HG02938 (cell line): Measurements from ENCODE around the gene GSTA4.
"Not testable (repeated sequence)": the region's sequence is repeated elsewhere in the genome, so short reads cannot be mapped to it uniquely, and the experiment has no call there.

ENCODE experiments used
- ATAC-seq: cut with Tn5 transposase; IDR thresholded peaks from one replicate; pipeline ENCODE4 v1.9.1; 2021; ENCODE audit warnings: mild to moderate bottlenecking, moderate library complexity; ENCODE audit not compliant: unreplicated experiment

GSTA4 gene

DNA sequence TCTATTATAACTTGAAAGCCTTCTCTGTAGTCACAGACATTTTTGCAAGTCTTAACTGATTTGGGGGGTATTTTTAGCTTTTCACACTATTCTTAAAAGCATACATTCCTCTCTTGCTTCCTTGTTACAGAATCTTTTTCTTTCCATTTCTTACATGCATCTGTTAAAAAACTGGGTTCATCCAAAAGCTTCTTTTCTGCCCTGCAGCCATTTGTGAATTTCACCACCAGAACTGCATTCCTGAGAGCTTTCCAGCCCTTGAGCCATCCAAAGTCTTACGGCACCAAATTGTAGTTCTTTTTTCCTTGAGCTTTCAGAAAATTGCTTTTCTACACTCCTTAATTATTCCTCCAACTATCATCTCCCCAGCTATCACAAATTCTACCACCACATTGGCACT lies 19.7 kb upstream of the GSTA4 start:
- ATAC-seq, result no peak

DNA sequence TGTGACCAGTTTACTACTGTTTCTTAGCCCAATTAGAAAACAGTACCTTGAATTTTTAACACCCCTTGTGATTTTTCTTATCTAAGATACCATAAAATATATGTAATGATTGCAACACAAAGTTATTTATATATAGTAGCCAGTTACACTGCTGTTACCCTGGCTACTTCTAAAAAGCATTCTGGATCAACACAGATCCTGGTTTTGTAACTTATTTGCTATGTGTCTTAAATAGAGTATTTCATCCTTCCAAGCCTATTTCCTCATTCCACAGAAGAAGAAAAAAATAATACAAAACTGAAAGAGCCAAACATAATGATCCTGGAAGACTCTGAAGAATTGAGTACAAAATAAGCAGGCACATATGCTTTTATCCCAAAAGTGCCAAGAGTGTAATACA lies 19.0 kb upstream of the GSTA4 start:
- no peak for ATAC-seq

DNA sequence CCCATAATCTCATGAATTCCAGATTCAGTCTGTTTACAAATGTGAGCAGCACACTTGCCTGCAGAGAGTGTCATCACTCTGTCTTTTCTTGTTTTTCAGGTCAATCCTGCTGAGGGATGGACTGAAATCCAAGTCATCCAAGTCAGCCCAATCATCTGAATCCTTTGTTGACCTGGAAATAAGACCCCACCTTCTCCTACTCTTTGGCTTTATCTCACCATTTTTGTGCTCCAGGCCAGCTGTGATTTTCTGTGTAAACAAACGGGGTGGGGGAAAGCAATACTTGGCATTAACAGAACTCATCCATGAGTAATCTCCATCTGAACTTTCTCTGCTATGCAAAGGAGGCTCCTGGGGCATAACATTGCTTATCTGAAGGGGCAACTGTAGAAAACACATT lies 16.9 kb upstream of the GSTA4 start:
- ATAC-seq, result no peak

DNA sequence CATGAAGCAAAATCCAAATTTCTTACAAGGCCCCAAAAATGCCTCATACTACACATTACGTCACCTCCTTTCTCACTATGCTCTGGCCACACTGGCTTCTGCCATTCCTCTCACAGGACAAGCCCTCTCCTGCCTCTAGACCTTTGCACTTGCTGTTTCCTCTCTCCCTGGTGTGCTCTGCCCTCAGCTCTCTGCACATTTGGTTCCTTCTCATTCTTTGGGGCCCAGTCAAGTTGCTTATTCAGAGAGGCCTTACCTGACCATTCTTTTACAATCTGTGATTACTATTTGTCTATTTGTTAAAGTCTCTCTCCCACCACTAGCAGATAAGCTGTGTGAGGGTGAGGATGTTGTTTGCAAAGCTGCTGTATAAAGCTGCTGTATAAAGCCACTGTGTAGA lies 15.4 kb upstream of the GSTA4 start:
- no peak for ATAC-seq

DNA sequence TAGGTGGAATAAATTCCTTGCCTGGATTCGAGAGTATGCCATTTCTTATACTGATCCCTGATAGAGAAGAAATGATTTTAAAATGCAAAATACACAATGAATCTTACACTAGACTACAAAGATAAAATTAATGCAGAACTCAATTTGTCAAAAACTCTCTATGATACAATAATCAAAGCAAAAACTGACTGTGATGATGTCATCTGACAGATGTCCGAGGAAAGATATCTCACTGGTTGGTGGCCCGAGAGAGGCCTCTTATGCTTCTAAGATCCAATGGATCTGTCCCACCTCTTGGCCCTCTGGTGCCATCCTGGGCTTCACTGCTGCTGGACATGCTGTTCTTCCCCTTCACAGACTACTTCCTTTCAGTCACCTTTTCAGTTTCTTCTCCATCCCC lies 14.4 kb upstream of the GSTA4 start:
- no peak for ATAC-seq

DNA sequence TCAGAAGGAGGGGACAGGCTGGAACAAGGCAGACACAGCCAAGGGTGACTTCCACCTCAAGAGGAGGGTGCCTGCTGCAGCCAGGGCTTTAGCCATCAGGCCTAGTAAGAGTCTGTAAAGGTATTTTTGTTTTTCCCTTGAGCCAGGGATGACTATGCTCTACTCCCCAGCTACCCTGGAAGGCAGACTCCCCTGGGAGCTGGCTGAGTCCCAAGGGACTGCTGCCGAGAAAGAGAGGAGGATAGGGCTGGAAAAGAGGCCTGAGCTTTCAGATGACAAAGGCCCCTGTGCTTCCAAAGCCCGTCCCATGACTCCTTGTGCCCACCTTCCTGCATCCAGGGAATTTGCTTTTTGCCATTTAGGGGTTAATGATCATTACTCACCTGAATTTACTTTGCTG lies 14.0 kb upstream of the GSTA4 start:
- no peak for ATAC-seq

DNA sequence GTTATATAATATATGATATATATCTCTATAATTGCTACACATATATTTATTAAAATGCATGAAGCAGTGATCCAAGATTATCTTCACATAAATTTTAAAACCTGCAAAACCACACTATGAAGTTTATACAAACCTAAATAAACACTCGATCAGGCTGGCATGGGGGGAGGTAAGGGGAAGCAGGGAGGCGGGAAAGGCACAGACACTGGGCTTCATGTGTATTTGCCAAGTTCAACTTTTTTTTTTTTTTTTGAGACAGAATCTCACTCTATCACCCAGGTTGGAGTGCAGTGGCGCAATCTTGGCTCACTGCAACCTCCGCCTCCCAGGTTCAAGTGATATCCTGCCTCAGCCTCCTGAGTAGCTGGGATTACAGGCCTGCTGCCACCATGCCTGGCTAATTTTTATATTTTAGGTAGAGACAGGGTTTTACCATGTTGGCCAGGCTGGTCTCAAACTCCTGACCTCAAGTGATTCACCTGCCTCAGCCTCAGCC lies 13.2 kb upstream of the GSTA4 start:
- not testable (repeated sequence) for ATAC-seq

DNA sequence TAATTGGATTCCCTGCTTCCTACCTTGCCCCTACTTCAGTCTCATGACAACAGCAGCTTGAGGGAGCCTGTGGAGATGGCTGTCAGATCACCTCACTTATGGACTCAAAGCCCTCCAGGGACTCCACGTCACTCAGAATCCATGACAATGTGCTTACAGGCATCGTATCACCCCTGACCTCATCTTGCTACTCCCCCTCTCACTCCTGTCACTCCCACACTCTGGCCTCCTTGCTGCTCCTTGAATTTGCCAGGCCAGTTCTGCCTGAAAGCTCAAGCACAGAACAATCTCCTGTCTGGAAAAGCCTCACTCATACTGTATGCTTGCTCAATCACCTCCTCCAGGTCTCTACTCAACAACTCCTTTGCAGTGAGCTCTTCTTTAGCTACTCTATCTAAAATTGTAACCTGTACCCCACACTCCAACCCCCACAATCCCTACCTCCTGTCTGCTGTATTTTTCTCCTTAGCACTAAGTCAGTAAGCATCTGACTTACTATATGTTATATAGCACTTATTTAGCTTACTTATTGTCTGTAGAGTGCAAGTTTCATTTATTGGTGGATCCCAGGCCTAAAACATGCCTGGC lies 10.7 kb upstream of the GSTA4 start:
- no peak for ATAC-seq

DNA sequence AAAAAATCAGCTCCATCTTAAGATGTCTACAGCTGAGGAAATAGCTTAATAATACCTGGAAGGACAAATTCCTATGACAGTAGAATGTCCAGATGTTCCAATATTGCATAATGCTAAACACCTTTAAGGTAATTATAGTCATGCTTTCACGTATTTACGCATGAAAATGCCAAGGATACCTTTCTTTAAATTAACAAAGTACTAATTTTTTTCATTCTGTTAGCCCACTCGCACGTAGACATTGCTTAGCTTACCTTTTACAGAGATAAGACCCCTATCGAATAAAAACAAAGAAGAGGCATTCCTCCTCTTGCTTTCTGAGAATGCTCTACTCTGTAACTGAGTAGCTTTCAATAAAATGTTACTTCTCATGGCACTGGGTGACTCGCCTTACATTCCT lies 4.4 kb upstream of the GSTA4 start:
- ATAC-seq, result no peak

DNA sequence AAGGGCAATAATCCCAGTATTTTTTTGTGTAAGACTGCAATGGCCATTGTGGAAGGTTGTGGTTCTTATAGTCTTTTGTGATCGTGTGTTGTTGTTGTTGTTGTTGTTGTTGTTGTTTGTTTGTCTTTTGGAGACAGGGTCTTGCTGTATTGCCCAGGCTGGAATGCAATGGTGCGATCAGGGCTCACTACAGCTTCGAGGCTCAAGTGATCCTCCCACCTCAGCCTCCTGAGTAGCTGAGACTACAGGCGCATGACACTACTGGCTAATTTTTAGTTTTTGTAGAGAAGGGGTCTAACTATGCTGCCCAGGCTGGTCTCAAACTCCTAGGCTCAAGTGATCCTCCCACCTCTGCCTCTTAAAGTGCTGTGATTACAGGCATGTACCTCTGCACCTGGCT lies 3.5 kb upstream of the GSTA4 start:
- ATAC-seq, result no peak

DNA sequence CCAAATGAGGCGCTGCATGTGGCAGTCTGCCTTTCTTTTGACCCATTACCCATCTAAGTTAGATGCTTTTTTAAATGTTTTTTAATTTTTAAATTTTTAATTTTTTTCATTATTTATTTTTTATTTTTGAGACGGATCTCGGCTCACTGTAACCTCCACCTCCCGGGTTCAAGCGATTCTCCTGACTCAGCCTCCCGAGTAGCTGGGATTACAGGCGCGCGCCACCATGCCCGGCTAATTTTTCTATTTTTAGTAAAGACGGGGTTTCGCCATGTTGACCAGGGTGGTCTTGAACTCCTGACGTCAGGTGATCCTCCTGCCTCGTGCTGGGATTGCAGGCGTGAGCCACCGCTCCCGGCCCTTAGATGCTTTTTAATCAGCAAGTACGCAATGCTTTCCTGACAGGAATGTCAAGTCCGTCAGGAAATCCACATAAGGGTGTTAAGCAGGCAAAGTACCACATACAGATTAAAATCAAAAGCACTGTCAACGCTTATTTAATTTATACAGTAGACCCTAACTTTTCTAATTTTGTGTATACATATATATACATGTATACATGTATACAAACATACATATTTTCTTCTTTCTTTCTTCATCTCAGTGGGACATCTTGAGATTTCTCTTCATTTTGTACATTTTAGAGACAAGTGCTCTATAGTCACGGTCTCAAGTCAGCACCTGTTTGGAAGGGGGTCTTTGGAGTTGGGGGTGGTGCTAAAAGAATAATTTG lies 995 bp upstream of the GSTA4 start:
- ATAC-seq, result no peak

DNA sequence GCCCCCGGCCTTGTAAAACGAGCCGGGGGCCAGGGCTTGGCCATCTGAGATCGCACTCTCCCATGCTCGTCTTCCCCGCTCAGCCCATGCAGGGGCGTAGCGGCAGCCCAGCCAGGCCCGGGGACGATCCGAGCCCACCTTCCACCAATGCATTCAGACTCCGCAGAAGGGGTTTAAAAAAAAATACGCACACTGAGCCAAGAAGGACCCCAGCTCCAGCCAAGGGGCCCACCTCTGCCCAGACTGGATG lies 320 bp downstream of the GSTA4 start:
- peak; percentile 25 for ATAC-seq

DNA sequence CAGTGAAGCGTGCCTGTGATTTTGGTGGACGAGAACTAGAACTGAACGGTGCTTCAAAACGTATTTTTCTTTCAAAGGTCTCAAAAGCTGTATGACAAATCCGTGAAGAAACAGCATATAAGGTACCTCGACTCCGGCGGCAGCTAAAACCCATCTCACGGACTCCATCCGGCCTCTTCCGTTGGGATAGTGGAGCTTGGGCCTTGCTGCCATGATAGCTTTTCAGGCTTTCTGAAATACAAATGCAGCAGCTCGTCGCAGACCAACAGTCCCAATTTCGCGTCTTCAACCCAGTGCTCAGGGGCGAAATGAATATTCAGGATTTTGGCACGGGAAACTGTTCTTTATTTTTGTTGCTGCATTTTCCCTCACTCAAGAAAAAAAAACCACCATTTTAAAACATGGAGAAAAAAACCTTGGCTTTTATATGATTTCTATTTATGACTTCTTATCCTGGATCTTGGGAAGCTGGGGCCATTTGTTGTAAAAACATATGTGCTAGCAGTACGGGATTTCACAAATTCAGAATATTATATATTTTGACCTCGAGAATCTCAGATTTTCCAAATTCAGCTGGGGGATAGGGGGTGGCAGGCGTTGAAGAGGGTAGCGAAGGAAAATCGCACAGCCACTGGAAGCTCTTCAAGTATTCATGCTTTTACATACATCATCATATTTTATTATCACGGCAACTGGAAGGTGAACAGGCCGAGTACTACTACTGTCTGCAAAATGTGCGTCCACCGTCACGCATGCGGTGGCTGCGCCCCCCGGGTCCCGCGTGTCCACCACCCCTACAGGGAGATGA lies 849 bp downstream of the GSTA4 start:
- ATAC-seq, result no peak

DNA sequence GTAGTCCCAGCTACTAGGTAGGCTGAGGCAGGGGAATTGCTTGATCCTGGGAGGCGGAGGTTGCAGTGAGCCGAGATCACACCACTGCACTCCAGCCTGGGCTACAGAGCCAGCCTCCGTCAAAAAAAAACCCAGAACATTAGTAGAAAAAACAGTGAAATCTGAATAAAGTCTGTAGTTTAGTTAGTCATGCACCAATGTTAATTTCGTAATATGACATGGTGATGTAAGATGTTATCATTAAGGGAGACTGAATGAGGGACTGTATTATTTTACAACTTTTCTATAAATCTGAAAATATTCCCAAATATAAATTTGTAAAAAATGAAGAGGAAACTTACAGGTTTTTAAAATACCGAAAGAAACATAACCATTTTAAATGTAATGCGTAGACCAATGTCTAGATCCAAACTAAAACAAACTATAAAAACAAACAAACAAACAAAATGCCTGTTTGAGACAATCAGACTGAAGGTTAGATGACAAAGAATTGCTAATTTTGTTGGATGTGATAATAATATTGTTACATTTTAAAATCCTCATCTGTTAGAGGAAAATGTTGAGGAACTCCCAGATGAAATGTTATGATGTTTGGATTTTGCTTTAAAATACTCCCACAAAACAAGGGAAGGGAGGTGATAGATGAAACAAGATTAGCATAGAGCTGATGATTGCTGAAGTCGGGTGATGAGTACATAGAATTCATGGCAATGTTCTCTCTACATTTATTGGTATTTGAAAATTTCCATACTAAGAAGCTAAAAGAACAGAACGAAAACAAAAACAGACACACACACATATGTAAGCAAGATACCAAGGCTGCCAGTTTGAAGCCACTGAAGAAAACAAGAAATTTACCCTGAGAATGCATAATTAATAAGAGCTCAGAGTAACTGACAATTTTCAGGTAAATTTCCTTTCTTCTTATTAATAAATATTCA lies 1.8 kb downstream of the GSTA4 start:
- no peak for ATAC-seq

DNA sequence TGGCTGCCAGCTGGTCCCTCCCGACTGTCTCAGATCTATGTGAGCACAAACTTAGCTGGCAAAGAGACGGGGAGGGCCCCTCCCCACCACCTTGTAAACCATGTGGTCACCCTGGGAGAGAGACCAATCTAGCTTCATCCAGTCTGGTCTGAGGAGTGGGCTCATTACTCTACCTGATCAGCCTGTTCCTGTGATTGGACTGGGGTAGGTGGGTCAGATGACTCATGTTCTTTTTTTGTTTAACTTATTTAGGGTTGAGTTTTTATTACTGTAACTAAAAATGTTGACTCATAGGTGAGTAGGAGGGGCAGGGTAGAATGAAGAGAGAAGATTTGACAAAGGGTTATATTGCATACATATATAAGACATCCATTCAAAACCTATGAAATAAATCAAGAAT lies 4.7 kb downstream of the GSTA4 start:
- ATAC-seq, result no peak

DNA sequence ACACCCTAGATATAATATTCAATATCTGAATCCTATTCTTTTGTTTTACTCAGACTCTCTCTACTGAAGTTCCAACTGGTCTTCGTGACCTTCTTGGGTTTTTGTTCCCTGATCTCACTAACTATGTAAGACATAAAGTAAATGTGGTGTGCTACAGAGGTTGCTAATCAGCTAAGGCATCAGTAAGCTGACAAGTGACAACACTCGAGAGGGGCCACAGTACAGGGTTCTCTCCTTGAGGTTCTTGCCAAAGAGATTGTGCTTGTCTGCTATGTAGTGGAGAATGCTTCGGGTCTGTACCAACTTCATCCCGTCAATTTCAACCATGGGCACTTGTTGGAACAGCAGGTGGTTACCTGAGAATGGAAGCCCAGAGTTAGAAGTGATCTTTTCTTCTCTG lies 9.9 kb downstream of the GSTA4 start:
- no peak for ATAC-seq

DNA sequence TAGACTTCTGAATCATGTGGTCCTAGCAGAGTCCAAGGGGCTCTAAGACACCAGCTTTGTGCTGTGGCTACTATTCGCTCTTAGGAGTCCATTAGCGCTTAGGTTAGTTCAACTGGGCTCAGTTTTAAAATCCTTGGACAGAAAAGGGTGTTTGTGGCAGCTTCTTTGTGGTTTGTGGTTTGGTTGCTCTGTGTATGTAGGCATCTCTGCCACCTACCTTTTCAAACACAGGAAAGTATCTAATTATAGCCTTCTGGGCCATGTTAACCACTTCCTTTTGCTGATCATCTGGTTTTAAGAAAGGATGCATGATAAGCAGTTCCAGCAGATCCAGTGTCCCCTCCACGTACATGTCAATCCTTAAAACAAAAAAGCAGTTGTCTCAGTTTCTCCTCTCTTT lies 10.8 kb downstream of the GSTA4 start:
- peak; percentile 59 for ATAC-seq

DNA sequence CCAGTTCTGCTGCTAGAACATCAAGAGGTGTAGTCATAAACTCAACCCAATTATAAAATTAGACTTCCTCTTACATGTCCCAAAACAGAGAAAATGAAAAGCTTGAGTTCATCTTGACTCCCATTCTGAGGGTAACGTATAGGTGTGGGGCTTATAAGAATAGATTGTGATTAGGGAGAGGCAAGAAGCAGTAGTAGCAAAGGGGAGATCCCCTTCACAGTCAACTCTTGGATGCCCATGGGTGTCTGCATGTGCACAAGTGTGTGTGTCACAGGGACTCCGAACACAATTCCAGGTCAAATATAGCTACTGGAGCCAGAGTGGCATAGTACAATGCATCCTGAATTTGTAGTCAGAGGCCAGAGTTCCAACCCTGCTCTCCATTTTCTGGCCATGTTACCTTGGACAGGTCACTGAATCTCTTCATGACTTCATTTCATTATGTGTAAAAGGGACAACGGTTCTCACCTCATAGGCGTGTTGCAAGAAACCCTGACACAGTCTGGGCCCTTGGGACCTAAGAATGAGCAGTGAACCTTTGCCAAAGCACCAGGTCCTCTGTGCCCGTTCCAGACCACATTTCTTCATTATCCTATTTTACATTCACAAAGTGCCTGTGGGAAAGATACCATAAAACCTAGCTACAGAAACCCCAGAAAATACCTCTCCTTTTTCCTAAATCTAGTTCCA lies 11.8 kb downstream of the GSTA4 start:
- ATAC-seq, result no peak

DNA sequence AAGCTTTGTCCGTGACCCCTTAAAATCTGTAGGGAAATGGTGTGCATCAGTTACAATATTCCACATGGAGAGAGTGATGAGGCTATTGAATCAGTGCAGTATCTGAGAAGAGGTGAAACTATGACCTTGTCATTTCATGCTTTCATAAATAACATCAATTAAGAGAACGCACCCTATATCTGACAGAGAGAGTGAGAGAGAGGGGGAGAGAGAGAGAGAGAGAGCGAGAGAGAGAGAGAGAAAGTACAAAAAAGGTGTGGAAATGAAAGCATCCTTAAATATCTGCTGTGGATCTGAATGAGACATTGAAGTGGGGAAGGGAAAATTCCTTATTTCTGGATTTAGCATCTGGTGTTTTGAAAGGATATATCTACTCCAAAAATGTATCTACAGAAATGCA lies 12.4 kb downstream of the GSTA4 start:
- ATAC-seq, result no peak

DNA sequence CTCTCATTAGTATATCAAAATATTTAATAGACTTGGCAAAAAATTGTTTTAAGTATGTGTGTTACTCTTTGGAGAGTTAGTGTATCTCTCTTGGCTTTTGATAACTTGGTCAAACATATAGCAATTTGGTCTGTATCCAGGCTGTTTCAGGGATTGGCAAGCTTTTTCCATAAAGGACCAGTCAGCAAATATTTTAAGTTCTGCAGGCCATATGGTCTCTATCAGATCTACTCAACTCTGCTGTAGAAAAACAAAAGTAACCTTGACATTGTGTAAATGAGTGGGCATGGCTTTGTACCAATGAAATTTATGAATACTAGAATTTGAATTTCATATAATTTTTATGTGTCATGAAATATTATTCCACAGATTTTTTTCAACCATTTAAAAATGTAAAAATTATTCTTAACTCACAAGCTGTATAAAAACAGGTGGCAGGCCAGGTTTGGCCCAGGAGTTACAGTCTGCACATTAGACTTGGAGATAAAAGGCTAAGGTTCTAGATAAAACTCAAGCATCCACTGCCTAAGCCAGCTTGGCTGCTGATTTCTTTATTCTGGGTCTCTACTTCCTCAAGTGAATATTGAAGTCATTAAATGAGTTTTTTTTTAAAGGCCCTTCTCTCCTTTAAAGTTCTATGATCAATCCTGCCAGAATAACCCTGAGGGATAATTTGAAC lies 13.7 kb downstream of the GSTA4 start:
- no peak for ATAC-seq
